ENCODE measurements around the gene LRP10. TPM values are rescaled to one million over a fixed set of nuclear protein-coding genes. Genes with fewer than 3 reads are reported as not detected.

LRP10 gene
- total RNA-seq, 4 donors from 2014 or later = 73.5 to 125 (median 96.6) TPM

DNA sequence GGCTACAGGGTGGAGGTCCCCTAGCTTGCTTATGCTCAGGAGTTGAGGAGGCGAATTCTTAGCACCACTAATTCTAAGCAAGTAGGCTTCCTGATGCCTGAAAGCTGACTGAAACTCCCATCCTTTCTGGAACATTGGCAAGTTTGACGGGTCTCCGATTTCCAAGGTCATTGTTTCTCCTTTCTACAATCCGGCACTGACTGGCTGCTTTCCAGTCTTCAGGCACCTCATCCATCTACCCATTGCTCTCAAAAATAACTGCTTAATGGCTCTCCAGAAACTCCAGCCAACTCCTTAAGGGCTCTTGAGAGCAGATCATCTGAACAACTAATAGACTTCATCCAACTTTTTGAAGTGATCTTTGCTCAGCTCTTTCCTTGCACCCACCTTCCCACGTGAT lies 24.8 kb downstream of the LRP10 start:
- TF ChIP-seq, protein P1, sequence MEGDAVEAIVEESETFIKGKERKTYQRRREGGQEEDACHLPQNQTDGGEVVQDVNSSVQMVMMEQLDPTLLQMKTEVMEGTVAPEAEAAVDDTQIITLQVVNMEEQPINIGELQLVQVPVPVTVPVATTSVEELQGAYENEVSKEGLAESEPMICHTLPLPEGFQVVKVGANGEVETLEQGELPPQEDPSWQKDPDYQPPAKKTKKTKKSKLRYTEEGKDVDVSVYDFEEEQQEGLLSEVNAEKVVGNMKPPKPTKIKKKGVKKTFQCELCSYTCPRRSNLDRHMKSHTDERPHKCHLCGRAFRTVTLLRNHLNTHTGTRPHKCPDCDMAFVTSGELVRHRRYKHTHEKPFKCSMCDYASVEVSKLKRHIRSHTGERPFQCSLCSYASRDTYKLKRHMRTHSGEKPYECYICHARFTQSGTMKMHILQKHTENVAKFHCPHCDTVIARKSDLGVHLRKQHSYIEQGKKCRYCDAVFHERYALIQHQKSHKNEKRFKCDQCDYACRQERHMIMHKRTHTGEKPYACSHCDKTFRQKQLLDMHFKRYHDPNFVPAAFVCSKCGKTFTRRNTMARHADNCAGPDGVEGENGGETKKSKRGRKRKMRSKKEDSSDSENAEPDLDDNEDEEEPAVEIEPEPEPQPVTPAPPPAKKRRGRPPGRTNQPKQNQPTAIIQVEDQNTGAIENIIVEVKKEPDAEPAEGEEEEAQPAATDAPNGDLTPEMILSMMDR (IDR thresholded peaks at IDR 0.05) = no peak
- ATAC-seq (ENCODE audit: low FRiP score) (no peak), DNase-seq (ENCODE audit: low spot score) (no peak)

DNA sequence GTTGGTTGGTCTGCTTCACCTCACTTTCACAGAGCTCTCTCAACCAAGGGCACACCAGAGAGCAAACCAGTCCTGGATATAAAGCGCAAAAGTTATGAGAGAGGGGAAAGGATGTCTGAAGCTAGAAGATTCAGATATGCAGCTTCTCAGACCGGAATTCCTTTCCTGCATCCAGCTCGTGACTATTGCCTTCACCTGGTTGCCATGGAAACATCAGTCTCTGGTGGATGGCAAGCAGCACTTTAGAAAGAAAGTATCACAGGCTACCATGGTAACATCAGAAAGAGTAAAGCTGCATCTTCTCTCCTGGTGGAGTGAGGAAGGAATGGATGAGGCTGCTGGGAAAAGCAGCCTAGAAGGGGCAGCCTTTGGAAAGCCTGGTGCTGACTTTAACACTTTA lies 25.2 kb downstream of the LRP10 start:
- TF ChIP-seq, protein P1 (IDR thresholded peaks at IDR 0.05) = no peak
- ATAC-seq (ENCODE audit: low FRiP score) (no peak), DNase-seq (ENCODE audit: low spot score) (no peak)

DNA sequence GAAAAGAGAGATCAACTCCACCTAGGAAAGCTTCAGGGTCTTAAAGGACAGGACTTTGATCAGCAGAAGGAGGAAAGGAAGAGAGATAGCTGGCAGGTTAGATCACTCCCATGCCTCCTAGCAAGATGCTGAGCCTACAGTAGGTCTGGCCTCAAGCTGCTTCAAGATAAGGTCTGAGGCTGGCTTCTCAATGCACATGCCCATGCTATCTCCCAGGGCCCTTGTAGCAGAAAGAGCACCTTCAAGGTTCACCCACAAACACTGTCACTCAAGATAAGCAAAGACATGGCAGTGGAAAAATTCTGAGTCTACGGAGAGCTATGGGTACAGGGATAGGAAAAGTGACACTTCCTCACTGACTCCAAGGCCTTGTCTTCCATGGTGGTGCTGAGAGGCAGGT lies 25.8 kb downstream of the LRP10 start:
- DNase-seq (ENCODE audit: low spot score) (no peak), ATAC-seq (ENCODE audit: low FRiP score) (no peak)
- TF ChIP-seq, protein P1 (IDR thresholded peaks at IDR 0.05) = no peak

DNA sequence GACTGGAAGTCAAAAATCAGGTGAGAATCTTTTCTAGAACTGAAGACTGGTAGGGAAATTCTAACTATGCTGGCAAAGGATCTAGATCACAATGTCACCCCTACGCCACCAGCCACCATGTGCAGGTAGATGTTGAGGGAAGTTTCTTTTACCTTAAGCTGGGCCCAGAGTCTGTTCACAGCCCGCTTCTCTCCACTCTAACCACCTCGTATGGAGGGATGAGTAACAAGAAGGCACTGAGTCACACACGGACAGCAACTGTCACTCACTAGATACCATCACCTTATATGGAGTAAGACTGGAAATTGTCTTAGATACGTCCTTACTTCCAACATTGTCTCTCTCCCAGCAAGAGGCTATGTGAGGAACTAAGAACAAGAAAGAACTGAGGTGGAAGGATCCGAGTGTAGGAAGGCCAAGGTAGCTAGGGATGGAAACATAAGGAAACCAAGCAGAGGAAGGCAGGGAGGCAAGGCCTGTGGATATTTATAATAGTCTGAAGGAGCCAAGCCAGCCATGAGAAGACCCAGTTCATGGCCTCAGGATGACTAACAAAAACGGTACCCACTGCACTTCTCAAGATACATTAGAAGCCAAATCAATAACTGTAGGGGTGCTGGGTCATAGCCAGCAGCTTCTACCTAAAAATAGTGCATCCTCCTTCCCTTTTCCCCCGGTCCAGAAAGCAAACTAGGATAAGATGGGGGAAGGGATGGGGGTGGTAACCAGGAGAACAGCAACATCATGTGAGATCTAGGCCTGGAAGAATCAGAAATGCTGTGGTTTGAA lies 27.0 kb downstream of the LRP10 start:
- ATAC-seq (ENCODE audit: low FRiP score) = peak; percentile 53
- TF ChIP-seq, protein P1 (IDR thresholded peaks at IDR 0.05) = no peak
- DNase-seq (ENCODE audit: low spot score) = no peak

DNA sequence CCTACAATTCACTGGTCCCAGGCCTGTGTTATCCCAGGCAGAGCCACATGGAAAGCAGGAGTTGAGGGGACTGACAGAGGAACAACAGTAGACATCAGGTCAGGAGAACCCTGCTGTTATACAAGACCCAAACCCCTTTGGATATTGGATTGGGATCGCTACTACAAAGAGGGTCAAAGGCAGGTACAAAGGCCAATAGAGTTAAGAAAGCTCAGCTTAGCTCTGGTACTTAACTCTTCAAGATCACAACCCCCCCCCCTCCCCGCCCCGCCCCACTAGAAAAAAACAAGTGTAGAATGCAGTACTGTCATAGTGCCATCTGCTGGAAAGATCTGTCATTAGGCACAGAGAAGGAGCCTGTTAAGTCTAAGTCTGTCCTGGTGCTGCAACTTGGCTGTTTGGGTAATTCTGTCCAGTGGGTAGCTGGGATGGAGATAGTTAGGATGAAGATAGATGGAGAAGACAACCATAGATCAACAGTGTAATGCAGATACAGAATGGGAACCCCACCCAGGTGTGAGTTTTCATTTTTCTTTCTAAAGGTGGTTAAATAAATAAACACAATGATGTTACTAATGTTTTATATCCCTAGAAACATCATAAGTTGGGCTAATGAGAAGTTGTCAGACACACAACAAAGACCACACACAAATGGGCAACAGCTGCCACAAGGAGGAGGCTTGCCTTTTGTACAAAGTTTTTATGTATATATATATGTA lies 28.7 kb downstream of the LRP10 start:
- DNase-seq (ENCODE audit: low spot score) (no peak), ATAC-seq (ENCODE audit: low FRiP score) (peak; percentile 56)
- TF ChIP-seq, protein P1 (IDR thresholded peaks at IDR 0.05) = peak in 1 of 3 donors; percentile 32

DNA sequence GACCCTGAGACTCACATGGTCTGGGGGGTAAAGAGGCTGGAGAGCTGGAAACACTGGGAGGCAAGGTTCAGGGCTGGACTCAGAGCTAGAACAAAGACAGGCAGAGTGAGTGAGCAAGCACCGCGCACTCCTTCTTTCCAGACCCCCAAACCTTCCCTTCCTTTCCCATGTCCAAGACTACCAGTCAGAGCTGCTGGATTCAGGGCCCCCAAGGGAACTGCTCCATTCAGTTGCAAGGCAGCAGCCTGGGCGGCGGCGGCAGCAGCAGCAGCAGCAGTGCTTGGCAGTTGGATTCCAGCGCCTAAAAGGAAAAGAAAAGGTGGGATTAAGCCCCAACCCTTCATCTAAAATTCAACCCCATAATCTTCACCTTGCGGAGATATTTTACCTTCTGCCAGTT lies 30.3 kb downstream of the LRP10 start:
- TF ChIP-seq, protein P1 (IDR thresholded peaks at IDR 0.05) = no peak
- DNase-seq (ENCODE audit: low spot score) (no peak), ATAC-seq (ENCODE audit: low FRiP score) (no peak)

DNA sequence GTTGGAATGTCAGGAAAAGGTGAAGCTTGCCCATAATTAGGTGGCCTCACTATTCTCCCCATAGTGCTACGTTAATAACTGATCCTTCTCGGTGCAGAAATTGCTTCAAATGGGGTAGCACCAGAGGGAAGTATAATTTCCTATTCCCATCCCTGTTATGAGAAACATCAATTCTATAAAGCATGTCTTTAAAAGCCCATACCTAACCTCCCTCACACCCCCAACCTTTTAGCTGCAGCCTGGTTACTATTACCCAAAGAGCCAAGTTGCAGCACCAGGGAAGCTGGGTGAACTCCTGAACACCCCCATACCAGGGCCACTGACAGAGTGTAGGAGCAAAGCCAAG lies 32.2 kb downstream of the LRP10 start:
- TF ChIP-seq, protein P1 (IDR thresholded peaks at IDR 0.05) = no peak
- DNase-seq (ENCODE audit: low spot score) (no peak), ATAC-seq (ENCODE audit: low FRiP score) (no peak)
